AG04449 (cell line): ENCODE results near the gene FBXO8.

Source experiments
- CTCF ChIA-PET: fragments of 350-600 bp; formaldehyde crosslinking; extraction: SDS; loops from one replicate; lab custom pipeline; 2021; ENCODE audit warnings: antibody characterized with exemption; lab: Yijun Ruan, JAX
- POLR2A ChIA-PET: fragments of 400-600, 350-600 bp; formaldehyde crosslinking; extraction: SDS; loops from one replicate; lab custom pipeline; 2020; ENCODE audit warnings: antibody characterized with exemption, inconsistent platforms; lab: Yijun Ruan, JAX
- DNase-seq: peaks from one replicate; pipeline ENCODE4 v3.0.0-alpha.2; 2010; ENCODE audit warnings: low read depth, low spot score
- H3K4me3 ChIP-seq: 2 replicates; pipeline ENCODE4 v1.5.1; 2011; ENCODE audit warnings: low read depth, mild to moderate bottlenecking, control low read depth, low read length
- CTCF ChIP-seq: IDR thresholded peaks from one replicate; pipeline ENCODE4 v1.5.1; 2011; ENCODE audit warnings: mild to moderate bottlenecking, moderate library complexity, low read length, control low read depth, inconsistent platforms; ENCODE audit not compliant: insufficient read depth; ENCODE audit errors: missing control alignments

The FBXO8 gene

GRCh38 chr4:174217273-174218126 lies 66.0 kb downstream of the FBXO8 start:
- peak; percentile 4 for DNase-seq
- peak overlapping the region; percentile 43 for H3K4me3 ChIP-seq
- CTCF ChIA-PET, result interaction anchor here (0.6 to 2.2 kb wide), 4 partner anchors 9 to 712 kb away, joined by 3 to 6 read pairs (median 3); no protein-coding TSS in a partner anchor
- POLR2A ChIA-PET, result no interaction called here
- no peak for TF ChIP-seq CTCF

GRCh38 chr4:174216799-174217272 lies 66.6 kb downstream of the FBXO8 start:
- DNase-seq, result no peak
- CTCF ChIA-PET, result interaction anchor here (0.6 to 2.2 kb wide), 3 partner anchors 8 to 711 kb away, joined by 3 to 6 read pairs (median 3); no protein-coding TSS in a partner anchor
- POLR2A ChIA-PET, result no interaction called here
- no peak overlapping the region; the same call in 1 of the 2 replicates for H3K4me3 ChIP-seq
- no peak for TF ChIP-seq CTCF

- POLR2A ChIA-PET, result no interaction called here
- no peak for DNase-seq
- CTCF ChIA-PET, result interaction anchor here (2.2 kb wide), 1 partner anchor 711 kb away, joined by 6 read pairs; no protein-coding TSS in a partner anchor
- TF ChIP-seq CTCF, result no peak
- no peak overlapping the region for H3K4me3 ChIP-seq
Measured at GRCh38 chr4:174215961-174216680, 67.3 kb downstream of the FBXO8 start.

- no peak overlapping the region for H3K4me3 ChIP-seq
Measured at GRCh38 chr4:174215057-174215456, 68.4 kb downstream of the FBXO8 start.

GRCh38 chr4:174214101-174214878 lies 69.2 kb downstream of the FBXO8 start:
- DNase-seq, result no peak
- H3K4me3 ChIP-seq, result peak overlapping the region; percentile 15; the same call in 1 of the 2 replicates
- CTCF ChIA-PET, result interaction anchor here (0.9 to 1.0 kb wide), 2 partner anchors 9 to 708 kb away, joined by 3 to 5 read pairs; no protein-coding TSS in a partner anchor
- TF ChIP-seq CTCF, result no peak
- POLR2A ChIA-PET, result interaction anchor here (0.6 kb wide), 1 partner anchor 101 kb away, joined by 3 read pairs; no protein-coding TSS in a partner anchor

More at GRCh38 chr4:174215057-174215456, 68.4 kb downstream of the FBXO8 start:
- ChIA-PET POLR2A (no interaction called here), CTCF (interaction anchor here (0.9 to 1.0 kb wide), 2 partner anchors 9 to 709 kb away, joined by 3 to 5 read pairs; no protein-coding TSS in a partner anchor)
- no peak for DNase-seq
- no peak for TF ChIP-seq CTCF
